Measurements from ENCODE around the gene ST13. TPM values are rescaled to one million over a fixed set of nuclear protein-coding genes. Genes with fewer than 3 reads are reported as not detected.
"Not testable (repeated sequence)": the region's sequence is repeated elsewhere in the genome, so short reads cannot be mapped to it uniquely, and the experiment has no call there.

Gene ST13

GRCh38 chr22:40781749-40782148 is 74.7 kb downstream of the ST13 start:
- H2BK120ac ChIP-seq (ENCODE audit: low read depth, low read length); H3K79me1 ChIP-seq (ENCODE audit: low read length); H3K79me2 ChIP-seq (ENCODE audit: control insufficient read depth, insufficient read depth, low read length); H3K4me2 ChIP-seq (ENCODE audit: low read length); H3K23ac ChIP-seq (ENCODE audit: low read length); H3K4me1 ChIP-seq (ENCODE audit: control insufficient read depth, low read depth, low read length); H3K36me3 ChIP-seq (ENCODE audit: control insufficient read depth, insufficient read depth, low read length); H2BK15ac ChIP-seq (replicated peaks; ENCODE audit: low read depth); H3K4me3 ChIP-seq (ENCODE audit: low read length); H3K4ac ChIP-seq (ENCODE audit: low read depth, low read length); H4K8ac ChIP-seq (ENCODE audit: low read depth, low read length); H3K9ac ChIP-seq (ENCODE audit: low read length); H4K5ac ChIP-seq (ENCODE audit: low read length); H3K27me3 ChIP-seq (ENCODE audit: insufficient read depth, low read length, poor library complexity); H2BK5ac ChIP-seq (ENCODE audit: low read length); H2AK5ac ChIP-seq (ENCODE audit: low read length); DNase-seq; H3K27ac ChIP-seq (ENCODE audit: low read depth, low read length); H3K56ac ChIP-seq (ENCODE audit: low read length); H3K18ac ChIP-seq (ENCODE audit: low read length): not testable (repeated sequence)
- WGBS (ENCODE audit: extremely low coverage, insufficient coverage, low lambda C conversion rate), result no CpG with 5 or more reads among the region's 14 CpGs

Small RNA genes within 50 kb of the gene (small RNA-seq; reads per million reads assigned to genes)
- gene JTBP1 (ENCODE audit: insufficient read depth) (not detected), gene MIR4766 (ENCODE audit: insufficient read depth) (5.0 reads per million, percentile 70 among the genes with 10 or more reads in this experiment)

Data from mesendoderm (in vitro differentiated cells).